GM12873 (cell line): ENCODE results near the gene SLC5A5.

Source experiments
- CTCF ChIP-seq: IDR thresholded peaks from 2 replicates; pipeline ENCODE4 v1.5.1; 2012; ENCODE audit warnings: low read depth, mild to moderate bottlenecking, moderate library complexity, low read length, control low read depth; ENCODE audit not compliant: insufficient read depth; ENCODE audit errors: missing control alignments

Gene SLC5A5

GRCh38 chr19:17848595-17849292 lies 23.0 kb upstream of the SLC5A5 start:
- TF ChIP-seq CTCF: no peak

GRCh38 chr19:17854061-17854460 lies 17.7 kb upstream of the SLC5A5 start:
- TF ChIP-seq CTCF: no peak

GRCh38 chr19:17855280-17856152 lies 16.2 kb upstream of the SLC5A5 start:
- TF ChIP-seq CTCF: peak; percentile 99

DNA sequence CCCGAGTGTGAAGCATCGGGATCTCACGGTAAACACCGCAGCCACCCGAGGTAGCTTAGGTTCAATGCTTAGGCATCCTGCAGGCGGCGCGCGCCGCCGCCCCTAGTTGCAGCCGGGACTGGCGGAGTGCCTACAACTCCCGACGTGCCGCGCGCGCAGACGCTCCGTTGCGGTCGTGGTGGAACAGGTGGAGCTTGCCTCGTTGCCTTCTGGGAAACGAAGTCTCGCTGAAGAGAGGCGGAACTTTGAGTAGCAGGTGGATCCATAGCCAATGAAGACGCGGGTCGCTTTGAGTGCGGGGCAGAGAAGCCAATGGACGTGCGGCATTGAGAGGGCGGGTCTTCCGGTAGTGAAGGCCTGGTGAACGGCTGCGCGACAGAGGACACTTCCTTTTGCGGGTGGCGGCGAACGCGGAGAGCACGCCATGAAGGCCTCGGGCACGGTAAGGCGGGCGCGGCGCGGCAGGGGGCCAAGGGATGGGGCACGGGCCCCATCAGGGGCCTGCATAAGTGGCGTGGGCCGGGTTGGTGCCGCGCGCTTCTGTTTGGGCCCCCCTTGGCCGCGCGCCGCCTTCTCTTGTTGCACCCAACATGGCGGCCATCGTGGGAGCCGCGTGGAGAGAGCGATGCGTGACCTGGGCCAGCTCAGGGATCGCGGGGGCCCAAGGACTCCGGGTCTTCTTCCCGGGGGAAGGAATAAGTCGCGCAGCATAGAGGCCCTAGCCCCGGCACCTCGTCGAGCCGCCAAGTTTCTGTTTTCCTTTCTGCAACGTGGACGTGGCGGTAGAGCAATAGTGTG lies 12.0 kb upstream of the SLC5A5 start, which contains the start of gene RPL18A:
Gene RPL18A (plus strand): TSS at position 378 of the 798 bp plus-strand sequence. CDS start 47 bp downstream, at position 425.
- peak; percentile 96 for TF ChIP-seq CTCF

DNA sequence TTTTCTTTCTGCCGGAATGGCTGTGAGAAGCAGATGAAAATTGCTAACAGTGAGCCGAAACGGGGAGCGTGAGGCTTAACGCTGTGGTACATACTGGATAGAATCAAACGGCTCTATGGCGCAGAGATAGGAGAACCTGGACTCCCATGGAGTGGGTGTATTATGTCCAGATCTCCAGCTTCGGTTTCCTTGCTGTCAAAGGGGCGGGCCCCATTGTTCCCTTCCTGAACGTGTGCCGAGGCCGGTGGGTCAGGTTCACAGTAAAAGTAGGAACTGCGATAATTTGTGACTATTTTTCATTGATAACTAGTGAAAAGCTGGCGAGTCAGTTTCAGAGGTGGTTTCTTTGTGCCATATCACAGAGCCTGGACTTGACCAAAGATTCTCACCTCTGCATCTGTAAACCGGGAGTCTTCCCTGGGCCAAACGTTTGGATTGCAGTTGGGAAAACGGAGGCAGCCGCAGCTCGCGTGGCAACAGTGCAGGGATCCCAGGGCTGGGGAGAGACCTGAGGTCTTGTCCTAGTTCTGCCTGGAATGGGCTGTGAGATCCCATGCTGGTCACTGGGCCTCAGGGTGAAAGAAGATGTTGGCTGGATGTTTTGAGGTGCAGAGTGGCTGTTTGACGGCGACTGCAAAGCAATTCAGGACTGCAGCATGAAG lies 11.3 kb upstream of the SLC5A5 start:
- no peak for TF ChIP-seq CTCF

GRCh38 chr19:17860993-17861360 lies 10.8 kb upstream of the SLC5A5 start:
- TF ChIP-seq CTCF: no peak
